GM18507 (cell line): ENCODE results near the gene PARP16.

Experiments
- DNase-seq: peaks from one replicate; pipeline ENCODE4 v3.0.0; 2011; ENCODE audit warnings: low read depth; ENCODE audit not compliant: insufficient read length; ENCODE audit errors: extremely low spot score
- FAIRE-seq: peaks from 2 replicates; lab custom pipeline; 2011; peaks lifted over from hg19 to GRCh38; lab: Jason Lieb, UNC

PARP16 gene

DNA sequence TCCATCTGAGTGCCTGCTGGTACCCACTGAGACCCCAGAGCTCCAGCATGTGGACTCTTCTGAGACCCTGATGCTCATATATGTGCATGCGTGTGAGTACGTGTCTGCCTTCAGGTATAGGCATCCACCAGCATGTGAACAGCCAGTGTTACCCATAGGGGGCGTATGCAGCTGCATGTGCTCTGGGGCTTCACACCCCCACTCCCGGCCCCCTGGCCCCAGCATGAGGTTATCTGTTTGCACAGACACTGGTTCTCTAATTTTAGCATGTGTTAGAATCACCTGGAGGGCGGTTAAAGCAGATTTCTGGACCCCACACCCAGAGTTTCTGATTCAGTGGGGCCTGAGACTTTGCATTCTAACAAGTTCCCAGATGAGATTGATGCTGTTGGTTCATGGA lies 74.6 kb downstream of the PARP16 start:
- DNase-seq (peak; percentile 20), FAIRE-seq (no peak)

GRCh38 chr15:65211482-65211982 lies 75.2 kb downstream of the PARP16 start:
- DNase-seq (no peak), FAIRE-seq (no peak)

DNA sequence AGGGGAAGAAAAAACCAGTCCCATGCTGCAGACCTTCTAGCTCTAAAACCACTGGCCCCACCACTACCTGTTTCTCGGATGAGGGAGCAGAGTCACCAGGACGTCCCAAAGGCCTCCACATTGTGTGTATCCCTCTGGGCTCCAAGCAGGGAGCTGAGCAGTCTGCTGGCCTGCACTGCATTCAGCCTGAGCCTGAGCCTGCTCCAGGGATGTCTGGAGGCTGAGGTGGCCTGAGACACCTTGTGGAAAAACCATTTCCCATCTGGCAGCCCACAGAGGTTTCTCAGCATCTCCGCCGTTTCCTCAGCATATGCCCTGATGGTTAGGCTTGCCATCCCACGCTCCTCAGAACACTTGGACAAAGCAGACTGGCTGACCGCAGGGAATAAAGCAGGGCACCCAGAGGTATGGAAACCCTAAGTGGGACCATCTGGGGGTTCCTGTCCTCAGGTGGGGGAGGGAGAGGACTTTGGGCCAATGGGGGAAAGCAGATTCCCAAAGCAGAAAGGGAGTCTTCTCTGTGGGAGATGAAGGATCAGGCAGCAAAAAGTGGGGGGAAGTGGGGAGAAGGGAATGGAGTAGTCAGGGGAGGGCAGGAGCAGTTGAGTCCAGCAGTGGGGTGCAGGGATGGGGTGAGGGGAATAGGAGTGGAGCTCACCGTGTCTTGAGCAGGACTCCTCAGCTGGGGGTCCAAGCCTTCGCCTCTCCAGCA lies 75.8 kb downstream of the PARP16 start, which contains the start of gene CILP:
Gene CILP, minus strand, starts transcription at position 704 of the 712 bp plus-strand sequence. CDS start 1,718 bp downstream, outside the sequence.
- no peak for DNase-seq
- no peak for FAIRE-seq

DNA sequence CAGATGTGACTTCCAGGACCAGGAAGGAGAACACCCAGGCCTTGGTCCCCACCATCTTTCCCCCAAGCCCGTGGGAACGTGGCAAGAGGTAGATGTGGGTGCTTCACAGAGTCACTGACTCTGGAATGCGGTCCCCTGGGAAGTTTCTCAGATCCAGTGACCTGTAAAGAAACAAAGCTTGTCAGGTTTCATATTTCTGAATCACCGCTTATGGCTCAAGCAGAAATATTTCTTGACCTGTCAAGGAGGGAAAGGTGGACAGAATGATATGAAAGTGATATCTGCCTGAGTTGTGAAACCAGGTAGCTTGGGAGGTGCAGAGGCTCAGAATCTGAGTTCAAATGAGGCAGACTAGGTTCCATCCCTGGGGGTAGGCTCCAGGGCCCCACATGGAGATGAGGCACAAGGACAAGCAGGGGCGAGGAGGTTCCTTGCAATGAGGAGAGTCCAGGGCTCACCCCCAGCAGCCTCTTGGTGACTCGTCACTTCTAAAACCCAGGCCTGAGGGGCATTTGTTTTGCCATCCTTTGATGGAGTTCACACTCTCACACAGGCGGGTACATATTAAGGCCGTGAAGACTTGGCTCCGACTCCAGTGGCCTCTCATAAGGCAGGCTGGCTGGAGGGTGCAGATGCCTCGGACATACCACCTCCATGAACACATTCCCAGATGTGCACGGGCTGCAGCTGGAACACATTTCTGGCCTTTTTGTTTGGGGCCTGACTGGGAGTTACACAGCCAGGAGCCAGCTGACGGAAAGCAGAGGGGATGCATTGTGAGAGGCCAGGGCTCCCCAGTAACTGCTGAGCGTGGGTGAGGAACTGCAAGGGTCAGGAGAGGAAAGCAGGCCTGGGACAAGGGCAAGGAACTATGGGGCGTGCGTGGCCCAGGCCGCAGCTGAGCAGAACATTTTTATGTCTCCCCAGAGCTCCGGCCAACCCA lies 76.7 kb downstream of the PARP16 start:
- no peak for FAIRE-seq

DNA sequence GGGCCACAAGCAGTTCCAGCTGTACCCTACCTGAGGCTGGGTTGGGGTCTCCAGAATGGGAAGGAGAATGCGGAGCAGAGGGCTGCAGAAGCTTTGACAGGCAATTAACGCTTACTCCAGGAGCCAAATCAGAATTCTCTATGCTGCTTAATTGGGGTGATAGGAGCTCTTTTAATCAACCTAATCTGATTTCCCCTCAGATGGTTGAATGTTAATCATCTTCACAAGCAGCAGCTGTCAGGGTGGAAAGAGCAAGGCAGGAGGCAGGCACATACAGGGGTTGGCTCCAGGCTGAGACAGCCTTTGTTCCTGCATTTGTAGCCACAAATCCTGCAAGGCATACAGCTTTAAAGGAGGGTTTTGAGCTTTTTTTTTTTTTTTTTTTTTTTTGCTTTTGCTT lies 78.0 kb downstream of the PARP16 start:
- DNase-seq, result no peak
- no peak for FAIRE-seq

More for the DNA sequence above, 76.7 kb downstream of the PARP16 start:
- no peak for DNase-seq
